Measurements from ENCODE around the gene DNAJB5. TPM values are rescaled to one million over a fixed set of nuclear protein-coding genes. Genes with fewer than 3 reads are reported as not detected.
A peak's percentile ranks its signal among the peaks of the same experiment; 100 is the strongest.

DNAJB5 gene
- total and polyA plus RNA-seq, 9 of the 15 experiments (the other 6 are each of a cell fraction or from before 2014, with no cell fraction given): 0.15 to 7.4 (median 3.7) TPM

- TF ChIP-seq HMGN3 (IDR thresholded peaks at IDR 0.05; ENCODE audit: borderline replicate concordance, extremely low read depth, insufficient read length, low read depth, low read length): peak; percentile 64
- peak; percentile 89 for TF ChIP-seq PBX2 (CRISPR knock-in tag; IDR thresholded peaks at IDR 0.05; ENCODE audit: low read depth)
- TF ChIP-seq PBX2 (tag; conservative IDR thresholded peaks at IDR 0.05; ENCODE audit: low read depth): peak; percentile 99
- 0 out of 2 replicates have a peak, but pooled peaks have one; percentile 35 for TF ChIP-seq MAX (CRISPR knock-in tag; IDR thresholded peaks at IDR 0.05)
- TF ChIP-seq POLR2H (tag; IDR thresholded peaks at IDR 0.05; ENCODE audit: low read depth): peak; percentile 20; the same call in 1 of the 2 replicates
- TF ChIP-seq CREM (IDR thresholded peaks at IDR 0.05; ENCODE audit: low read depth): peak; percentile 87
- no peak for TF ChIP-seq SIN3A (IDR thresholded peaks at IDR 0.05; ENCODE audit: borderline replicate concordance in 2 of 2, control insufficient read depth in 1 of 2, low read depth in 2 of 2, low read length in 2 of 2)
- 0 out of 2 replicates have a peak, but pooled peaks have one; percentile 42 for TF ChIP-seq NR2C2 (CRISPR knock-in tag; IDR thresholded peaks at IDR 0.05)
- peak; percentile 95 for TF ChIP-seq NR2C2 (tag; IDR thresholded peaks at IDR 0.05)
- peak; percentile 22; the same call in 1 of the 2 replicates for TF ChIP-seq CBFA2T3 (IDR thresholded peaks at IDR 0.05)
- TF ChIP-seq ZNF384 (IDR thresholded peaks at IDR 0.05; ENCODE audit: low read depth, low read length): no peak
- TF ChIP-seq SIRT6 (IDR thresholded peaks at IDR 0.05; ENCODE audit: low read depth, low read length): no peak
- TF ChIP-seq FOS (IDR thresholded peaks at IDR 0.05; ENCODE audit: extremely low read depth, insufficient read length): peak; percentile 92
- TF ChIP-seq NRF1 (conservative IDR thresholded peaks at IDR 0.05 in 1 of 2, IDR thresholded peaks at IDR 0.05 in 1 of 2): peak; percentile 84 to 87
- TF ChIP-seq AFF1 (IDR thresholded peaks at IDR 0.05; ENCODE audit: low read depth in 1 of 2, partially characterized antibody in 2 of 2): peak in 1 of 2 experiments; percentile 39
- peak; percentile 57 for TF ChIP-seq CREB3L1 (IDR thresholded peaks at IDR 0.05; ENCODE audit: borderline replicate concordance, low read depth)
Measured at GRCh38 chr9:34989003-34989945, at the start of gene DNAJB5 (continued).
